Karpas-422 (cell line): ENCODE results near the gene ST7. TPM values are rescaled to one million over a fixed set of nuclear protein-coding genes. Genes with fewer than 3 reads are reported as not detected.
"Not testable (repeated sequence)": the region's sequence is repeated elsewhere in the genome, so short reads cannot be mapped to it uniquely, and the experiment has no call there.

Source experiments
- DNase-seq: peaks from one replicate; pipeline ENCODE4 v3.0.0-alpha.2; 2015
- H2AFZ ChIP-seq: fragments of 200-600 bp; sonication (generic); 2 replicates; pipeline ENCODE4 v1.6.1; 2014; ENCODE audit warnings: antibody characterized with exemption, low read length, mixed read lengths
- H3K27ac ChIP-seq: fragments of 200-600 bp; sonication (generic); 2 replicates; pipeline ENCODE4 v1.5.1; 2014; ENCODE audit warnings: mild to moderate bottlenecking, low read length, moderate library complexity
- H3K27me3 ChIP-seq: fragments of 200-600 bp; sonication (generic); 2 replicates; pipeline ENCODE4 v1.6.1; 2014; ENCODE audit warnings: low read length, mixed read lengths
- H3K36me3 ChIP-seq: fragments of 200-600 bp; sonication (generic); 2 replicates; pipeline ENCODE4 v1.6.1; 2014; ENCODE audit warnings: low read length, mixed read lengths; ENCODE audit not compliant: insufficient read depth
- H3K4me1 ChIP-seq: fragments of 200-600 bp; sonication (generic); 2 replicates; pipeline ENCODE4 v1.6.1; 2014; ENCODE audit warnings: mild to moderate bottlenecking, low read length, mixed read lengths
- H3K4me2 ChIP-seq: fragments of 200-600 bp; sonication (generic); 2 replicates; pipeline ENCODE4 v1.6.1; 2014; ENCODE audit warnings: low read length, low read depth, mild to moderate bottlenecking; ENCODE audit not compliant: poor library complexity, severe bottlenecking
- H3K4me3 ChIP-seq: fragments of 200-600 bp; sonication (generic); 2 replicates; pipeline ENCODE4 v1.5.1; 2014; ENCODE audit warnings: mild to moderate bottlenecking, antibody characterized with exemption, low read length, mixed read lengths
- H3K79me2 ChIP-seq: fragments of 200-600 bp; sonication (generic); 2 replicates; pipeline ENCODE4 v1.6.1; 2014; ENCODE audit warnings: mild to moderate bottlenecking, low read length, mixed read lengths
- H3K9ac ChIP-seq: fragments of 200-600 bp; sonication (generic); 2 replicates; pipeline ENCODE4 v1.6.0; 2014; ENCODE audit warnings: low read length
- H3K9me2 ChIP-seq: fragments of 200-600 bp; sonication (generic), shearing (Covaris generic); replicated peaks from 2 replicates; pipeline ENCODE4 v1.6.0; 2014; ENCODE audit warnings: mild to moderate bottlenecking, low read length, moderate library complexity; ENCODE audit not compliant: insufficient read depth
- H3K9me3 ChIP-seq: fragments of 300-700, 200-600 bp; sonication (generic); 2 replicates; pipeline ENCODE4 v1.6.1; 2014; ENCODE audit warnings: low read length, mixed read lengths
- H4K20me1 ChIP-seq: fragments of 200-600 bp; sonication (generic); 2 replicates; pipeline ENCODE4 v1.6.1; 2014; ENCODE audit warnings: mild to moderate bottlenecking, antibody characterized with exemption, low read length, low read depth; ENCODE audit not compliant: insufficient read depth
- total RNA-seq: library from RNA; depleted of rRNA; stranded (reverse); fragments of >200 nt; shearing (Covaris generic); gene quantifications from 2 replicates; pipeline ENCODE4 v1.2.3, GENCODE V29; 2014; ENCODE audit warnings: low replicate concordance

Gene ST7
- total RNA-seq, 1 experiment from 2014 or later: 4.6 TPM

- no peaks in the 10 kb centered on the region for H3K9me2 ChIP-seq
- no peak overlapping the region for H3K27ac ChIP-seq
Measured at GRCh38 chr7:117113871-117114270, 160.6 kb downstream of the ST7 start.

GRCh38 chr7:117114272-117114671 lies 161.0 kb downstream of the ST7 start:
- Histone ChIP-seq H3K27ac (no peak overlapping the region), H3K4me2 (no peak overlapping the region), H2AFZ (no peak overlapping the region), H3K9ac (no peak overlapping the region), H3K4me3 (no peak overlapping the region), H3K36me3 (no peaks in the 10 kb centered on the region), H3K9me3 (no peaks in the 10 kb centered on the region), H3K79me2 (no peaks in the 10 kb centered on the region), H3K27me3 (no peaks in the 10 kb centered on the region), H3K9me2 (no peaks in the 10 kb centered on the region), H3K4me1 (no peaks in the 10 kb centered on the region), H4K20me1 (no peaks in the 10 kb centered on the region)
- no peak for DNase-seq

More at GRCh38 chr7:117113871-117114270, 160.6 kb downstream of the ST7 start:
- Histone ChIP-seq H3K4me3 (no peak overlapping the region), H3K36me3 (no peaks in the 10 kb centered on the region), H3K9ac (no peak overlapping the region), H3K4me2 (no peak overlapping the region), H3K27me3 (no peaks in the 10 kb centered on the region), H4K20me1 (no peaks in the 10 kb centered on the region), H3K9me3 (no peaks in the 10 kb centered on the region), H3K4me1 (no peaks in the 10 kb centered on the region), H2AFZ (no peak overlapping the region), H3K79me2 (no peaks in the 10 kb centered on the region)
- peak; percentile 2 for DNase-seq

- no peaks in the 10 kb centered on the region for H3K9me3 ChIP-seq
- H3K27me3 ChIP-seq: no peaks in the 10 kb centered on the region
- H3K9ac ChIP-seq: no peak overlapping the region
- DNase-seq: peak; percentile 16
- H3K9me2 ChIP-seq: no peaks in the 10 kb centered on the region
- H3K36me3 ChIP-seq: no peaks in the 10 kb centered on the region
- H3K79me2 ChIP-seq: no peaks in the 10 kb centered on the region
- no peak overlapping the region for H3K4me3 ChIP-seq
- no peak overlapping the region for H3K27ac ChIP-seq
- no peak overlapping the region for H3K4me2 ChIP-seq
- H3K4me1 ChIP-seq: no peaks in the 10 kb centered on the region
- no peak overlapping the region for H2AFZ ChIP-seq
- H4K20me1 ChIP-seq: no peaks in the 10 kb centered on the region
Measured at GRCh38 chr7:117116211-117116610, 162.9 kb downstream of the ST7 start.

GRCh38 chr7:117117172-117117571 lies 163.9 kb downstream of the ST7 start:
- no peak overlapping the region for H2AFZ ChIP-seq
- H3K79me2 ChIP-seq: no peaks in the 10 kb centered on the region
- no peak for DNase-seq
- no peak overlapping the region for H3K9ac ChIP-seq
- H3K36me3 ChIP-seq: no peaks in the 10 kb centered on the region
- no peaks in the 10 kb centered on the region for H3K27me3 ChIP-seq
- no peak overlapping the region for H3K27ac ChIP-seq
- H3K4me1 ChIP-seq: no peaks in the 10 kb centered on the region
- H3K4me2 ChIP-seq: no peak overlapping the region
- H3K4me3 ChIP-seq: no peak overlapping the region
- no peaks in the 10 kb centered on the region for H3K9me3 ChIP-seq
- no peaks in the 10 kb centered on the region for H4K20me1 ChIP-seq
- no peaks in the 10 kb centered on the region for H3K9me2 ChIP-seq

- H2AFZ ChIP-seq: no peak overlapping the region
Measured at GRCh38 chr7:117118579-117119180, 165.4 kb downstream of the ST7 start.

GRCh38 chr7:117119192-117119924 lies 166.1 kb downstream of the ST7 start:
- Histone ChIP-seq H3K9me3 (no peaks in the 10 kb centered on the region), H3K27me3 (no peaks in the 10 kb centered on the region), H3K4me2 (no peak overlapping the region), H3K36me3 (no peaks in the 10 kb centered on the region), H2AFZ (no peak overlapping the region), H3K9me2 (no peaks in the 10 kb centered on the region), H4K20me1 (no peaks in the 10 kb centered on the region), H3K9ac (no peak overlapping the region), H3K79me2 (no peaks in the 10 kb centered on the region), H3K27ac (no peak overlapping the region), H3K4me3 (no peak overlapping the region), H3K4me1 (no peaks in the 10 kb centered on the region)
- peak; percentile 89 for DNase-seq

More at GRCh38 chr7:117118579-117119180, 165.4 kb downstream of the ST7 start:
- H3K4me1 ChIP-seq: no peaks in the 10 kb centered on the region
- H3K4me2 ChIP-seq: no peak overlapping the region
- H3K27me3 ChIP-seq: no peaks in the 10 kb centered on the region
- H3K4me3 ChIP-seq: no peak overlapping the region
- no peaks in the 10 kb centered on the region for H3K36me3 ChIP-seq
- H3K79me2 ChIP-seq: no peaks in the 10 kb centered on the region
- H3K27ac ChIP-seq: no peak overlapping the region
- no peaks in the 10 kb centered on the region for H4K20me1 ChIP-seq
- no peak for DNase-seq
- no peak overlapping the region for H3K9ac ChIP-seq
- no peaks in the 10 kb centered on the region for H3K9me3 ChIP-seq
- no peaks in the 10 kb centered on the region for H3K9me2 ChIP-seq

GRCh38 chr7:117120321-117120720 lies 167.0 kb downstream of the ST7 start:
- H3K9me2 ChIP-seq, H3K27me3 ChIP-seq, H3K4me2 ChIP-seq, H3K9ac ChIP-seq, H4K20me1 ChIP-seq, H2AFZ ChIP-seq, H3K4me3 ChIP-seq, H3K79me2 ChIP-seq, H3K27ac ChIP-seq, H3K36me3 ChIP-seq, H3K4me1 ChIP-seq, DNase-seq, H3K9me3 ChIP-seq: not testable (repeated sequence)

- H3K9me2 ChIP-seq, H3K9me3 ChIP-seq, H3K4me2 ChIP-seq: not testable (repeated sequence)
Measured at GRCh38 chr7:117122036-117122435, 168.7 kb downstream of the ST7 start.

More at GRCh38 chr7:117122036-117122435, 168.7 kb downstream of the ST7 start:
- H3K36me3 ChIP-seq, H2AFZ ChIP-seq, H3K4me3 ChIP-seq, H3K27me3 ChIP-seq, H3K79me2 ChIP-seq, DNase-seq, H3K9ac ChIP-seq, H4K20me1 ChIP-seq, H3K27ac ChIP-seq, H3K4me1 ChIP-seq: not testable (repeated sequence)
